SK-N-SH treated with all-trans-retinoic acid at 6 μM for 48 hours (cell line): ENCODE measurements around the gene TEX11.

Experiments
- ATAC-seq: fragments of 200-7000 bp; cut with Tn5 transposase; 3 replicates; pipeline ENCODE4 v1.9.1; 2020; ENCODE audit warnings: mild to moderate bottlenecking, moderate library complexity
- ARNTL ChIP-seq: fragments of 450-650 bp; formaldehyde crosslinking; IDR thresholded peaks from 2 replicates; pipeline ENCODE4 v1.5.0; 2020; ENCODE audit warnings: low read depth, mild to moderate bottlenecking, moderate library complexity, borderline replicate concordance
- CREB5 ChIP-seq: fragments of 250-450 bp; sonication (Bioruptor Pico); IDR thresholded peaks from 2 replicates; pipeline ENCODE4 v1.5.1; 2020; ENCODE audit warnings: low read depth, mild to moderate bottlenecking, moderate library complexity
- CSDC2 ChIP-seq: fragments of 250-450 bp; sonication (Bioruptor Pico); IDR thresholded peaks from 2 replicates; pipeline ENCODE4 v1.5.0; 2020; ENCODE audit warnings: mild to moderate bottlenecking, moderate library complexity
- CSRNP3 ChIP-seq: fragments of 250-450 bp; sonication (Bioruptor Pico); IDR thresholded peaks from 2 replicates; pipeline ENCODE4 v1.5.1; 2021; ENCODE audit warnings: mild to moderate bottlenecking, moderate library complexity
- ESRRG ChIP-seq: fragments of 250-450 bp; sonication (Bioruptor Pico); IDR thresholded peaks from 2 replicates; pipeline ENCODE4 v1.6.1; 2021; ENCODE audit warnings: mild to moderate bottlenecking
- ISL1 ChIP-seq: fragments of 250-450 bp; sonication (Bioruptor Pico); IDR thresholded peaks from 2 replicates; pipeline ENCODE4 v2.1.2; 2022; ENCODE audit warnings: mild to moderate bottlenecking, moderate library complexity
- OSR1 ChIP-seq: fragments of 250-450 bp; sonication (Bioruptor Pico); IDR thresholded peaks from 2 replicates; pipeline ENCODE4 v1.8.0; 2022; ENCODE audit warnings: moderate library complexity, mild to moderate bottlenecking, inconsistent platforms
- POU6F1 ChIP-seq: fragments of 250-450 bp; sonication (Bioruptor Pico); IDR thresholded peaks from 2 replicates; pipeline ENCODE4 v1.8.0; 2021; ENCODE audit warnings: low read depth, mild to moderate bottlenecking, moderate library complexity, borderline replicate concordance
- PPARA ChIP-seq: fragments of 250-450 bp; sonication (Bioruptor Pico); IDR thresholded peaks from 2 replicates; pipeline ENCODE4 v1.5.0; 2020; ENCODE audit warnings: mild to moderate bottlenecking, borderline replicate concordance
- SNAI2 ChIP-seq: fragments of 250-450 bp; sonication (Bioruptor Pico); IDR thresholded peaks from 2 replicates; pipeline ENCODE4 v1.5.0; 2020; ENCODE audit warnings: mild to moderate bottlenecking, moderate library complexity
- TCF4 ChIP-seq: fragments of 250-450 bp; sonication (Bioruptor Pico); IDR thresholded peaks from 2 replicates; pipeline ENCODE4 v1.8.0; 2021; ENCODE audit warnings: mild to moderate bottlenecking, moderate library complexity, borderline replicate concordance
- TOX ChIP-seq: fragments of 250-450 bp; sonication (Bioruptor Pico); IDR thresholded peaks from 2 replicates; pipeline ENCODE4 v1.8.0; 2021; ENCODE audit warnings: mild to moderate bottlenecking, moderate library complexity, borderline replicate concordance
- TSHZ2 ChIP-seq: fragments of 250-450 bp; sonication (Bioruptor Pico); IDR thresholded peaks from 2 replicates; pipeline ENCODE4 v1.5.0; 2020; ENCODE audit warnings: mild to moderate bottlenecking, moderate library complexity
- ZC3H10 ChIP-seq: fragments of 250-450 bp; sonication (Bioruptor Pico); IDR thresholded peaks from 2 replicates; pipeline ENCODE4 v1.5.1; 2021; ENCODE audit warnings: mild to moderate bottlenecking, moderate library complexity
- ZFP30 ChIP-seq: fragments of 450-650 bp; formaldehyde crosslinking; IDR thresholded peaks from 2 replicates; pipeline ENCODE4 v1.5.0; 2022; ENCODE audit warnings: mild to moderate bottlenecking, moderate library complexity
- ZNF565 ChIP-seq: fragments of 450-650 bp; formaldehyde crosslinking; conservative IDR thresholded peaks from 2 replicates; pipeline ENCODE4 v1.5.0; 2020; ENCODE audit warnings: low read depth, mild to moderate bottlenecking, moderate library complexity
- ZNF70 ChIP-seq: fragments of 450-650 bp; formaldehyde crosslinking; IDR thresholded peaks from 2 replicates; pipeline ENCODE4 v1.5.0; 2020; ENCODE audit warnings: mild to moderate bottlenecking, moderate library complexity
- ZNF8 ChIP-seq: fragments of 450-650 bp; formaldehyde crosslinking; IDR thresholded peaks from 2 replicates; pipeline ENCODE4 v1.5.0; 2020; ENCODE audit warnings: mild to moderate bottlenecking, moderate library complexity

Gene TEX11

GRCh38 chrX:70908541-70908940 lies at the start of gene TEX11:
TSS of gene TEX11 (minus strand) at chrX:70908711. CDS start at chrX:70907789, 922 bp downstream.
- TF ChIP-seq PPARA (CRISPR knock-in tag) (no peak), CSDC2 (CRISPR knock-in tag) (no peak), ZNF70 (no peak), TOX (no peak), ZNF565 (CRISPR knock-in tag) (no peak), SNAI2 (no peak), POU6F1 (CRISPR knock-in tag) (no peak), ISL1 (CRISPR knock-in tag) (no peak), ZNF8 (CRISPR knock-in tag) (no peak), ESRRG (CRISPR knock-in tag) (no peak), CSRNP3 (CRISPR knock-in tag) (no peak), TSHZ2 (CRISPR knock-in tag) (no peak), ARNTL (CRISPR knock-in tag) (no peak), CREB5 (no peak), TCF4 (CRISPR knock-in tag) (no peak), ZC3H10 (no peak)
- ATAC-seq, result no peak

GRCh38 chrX:70954871-70955270 lies 46.4 kb upstream of the TEX11 start:
- no peak for TF ChIP-seq ZNF8 (CRISPR knock-in tag)
- TF ChIP-seq ISL1 (CRISPR knock-in tag), result no peak
- no peak for TF ChIP-seq OSR1 (CRISPR knock-in tag)
- TF ChIP-seq ESRRG (CRISPR knock-in tag), result no peak
- TF ChIP-seq CSRNP3 (CRISPR knock-in tag), result no peak
- TF ChIP-seq TSHZ2 (CRISPR knock-in tag), result no peak
- TF ChIP-seq ZFP30 (CRISPR knock-in tag), result no peak
- TF ChIP-seq TCF4 (CRISPR knock-in tag), result no peak
- ATAC-seq, result no peak
